Coronary artery (tissue), 2 donors: Measurements from ENCODE around the gene THEMIS2.
"Not testable (repeated sequence)": the region's sequence is repeated elsewhere in the genome, so short reads cannot be mapped to it uniquely, and the experiment has no call there.

Experiments
- DNase-seq: peaks from one replicate; pipeline ENCODE4 v3.0.0-alpha.2; 2017; ENCODE audit warnings: low spot score
- H3K27ac ChIP-seq, 2 donors: fragments of 200-600 bp; sonication (generic); one replicate each; pipeline ENCODE4 v1.5.1; 2016 to 2019
- H3K4me3 ChIP-seq: fragments of 200-600 bp; sonication (generic); 2 replicates; pipeline ENCODE4 v1.5.1; 2016; ENCODE audit warnings: mild to moderate bottlenecking, moderate library complexity
- CTCF ChIP-seq: fragments of 200-600 bp; sonication (generic); IDR thresholded peaks from one replicate; pipeline ENCODE4 v1.5.1; 2019; ENCODE audit warnings: antibody characterized with exemption

THEMIS2 gene

GRCh38 chr1:27872059-27872801 is at the start of gene THEMIS2:
THEMIS2 (plus strand) TSS chr1:27872544; CDS start chr1:27872572, 28 bp downstream.
- DNase-seq = no peak
- H3K4me3 ChIP-seq = peak within 1 kb of the TSS; percentile 92
- no peak for TF ChIP-seq CTCF
- H3K27ac ChIP-seq = peak within 1 kb of the TSS; percentile 62 to 85

GRCh38 chr1:27823784-27824183 is 48.6 kb upstream of the THEMIS2 start:
- no peak for DNase-seq
- Histone ChIP-seq H3K27ac (no peak overlapping the region), H3K4me3 (no peak overlapping the region)
- no peak for TF ChIP-seq CTCF

GRCh38 chr1:27824411-27824810 is 47.9 kb upstream of the THEMIS2 start:
- H3K27ac ChIP-seq = no peak overlapping the region
- DNase-seq = no peak
- TF ChIP-seq CTCF = no peak

GRCh38 chr1:27829339-27829960 is 42.9 kb upstream of the THEMIS2 start:
- not testable (repeated sequence) for H3K4me3 ChIP-seq, DNase-seq, H3K27ac ChIP-seq

More at GRCh38 chr1:27824411-27824810, 47.9 kb upstream of the THEMIS2 start:
- H3K4me3 ChIP-seq = no peak overlapping the region

GRCh38 chr1:27830621-27831440 is 41.5 kb upstream of the THEMIS2 start, which contains the start of gene PPP1R8:
PPP1R8 (plus strand) TSS chr1:27830782; CDS start chr1:27830836, 54 bp downstream.
- DNase-seq = peak; percentile 95
- Histone ChIP-seq H3K4me3 (peak within 1 kb of the TSS; percentile 83), H3K27ac (peak within 1 kb of the TSS; percentile 87 to 88)
- TF ChIP-seq CTCF = no peak

- Histone ChIP-seq H3K4me3 (peak overlapping the region; percentile 83), H3K27ac (no peak overlapping the region)
- TF ChIP-seq CTCF = no peak
- DNase-seq = no peak
These were observed 40.6 kb upstream of the THEMIS2 start for GRCh38 chr1:27831568-27832410.
